Forelimb muscle (tissue), 1 donor: Measurements from ENCODE around the gene CNTNAP3B. TPM values are rescaled to one million over a fixed set of nuclear protein-coding genes. Genes with fewer than 3 reads are reported as not detected.
"Not testable (repeated sequence)": the region's sequence is repeated elsewhere in the genome, so short reads cannot be mapped to it uniquely, and the experiment has no call there.

Source experiments
- DNase-seq: peaks from one replicate; pipeline ENCODE4 v3.0.0-alpha.2; 2013; ENCODE audit warnings: low read depth
- polyA plus RNA-seq: library from polyadenylated mRNA; unstranded; fragments of 120-200 nt; gene quantifications from one replicate; pipeline ENCODE4 v1.2.1, GENCODE V29; 2013; ENCODE audit not compliant: insufficient read length

CNTNAP3B gene
- polyA plus RNA-seq, 1 donor = 5.6 TPM

GRCh38 chr9:41977965-41978600, 151.1 kb downstream of the CNTNAP3B start:
- DNase-seq = not testable (repeated sequence)

- DNase-seq = not testable (repeated sequence)
These were observed 154.3 kb downstream of the CNTNAP3B start for GRCh38 chr9:41974906-41975305.

GRCh38 chr9:41953007-41953406, 176.2 kb downstream of the CNTNAP3B start:
- not testable (repeated sequence) for DNase-seq

- DNase-seq = not testable (repeated sequence)
These were observed 187.5 kb downstream of the CNTNAP3B start for GRCh38 chr9:41941738-41942137.

GRCh38 chr9:41938143-41938542, 191.1 kb downstream of the CNTNAP3B start:
- not testable (repeated sequence) for DNase-seq

GRCh38 chr9:41935727-41936126, 193.5 kb downstream of the CNTNAP3B start:
- DNase-seq = not testable (repeated sequence)

GRCh38 chr9:41929172-41929571, 200.1 kb downstream of the CNTNAP3B start:
- not testable (repeated sequence) for DNase-seq

- DNase-seq = not testable (repeated sequence)
These were observed 211.9 kb downstream of the CNTNAP3B start for GRCh38 chr9:41917374-41917773.

- DNase-seq = not testable (repeated sequence)
These were observed 223.7 kb downstream of the CNTNAP3B start for GRCh38 chr9:41905488-41905887.

GRCh38 chr9:41902762-41903161, 226.5 kb downstream of the CNTNAP3B start:
- DNase-seq = not testable (repeated sequence)

- not testable (repeated sequence) for DNase-seq
These were observed 230.4 kb downstream of the CNTNAP3B start for GRCh38 chr9:41898720-41899343.

- not testable (repeated sequence) for DNase-seq
These were observed 254.7 kb downstream of the CNTNAP3B start for GRCh38 chr9:41874557-41874956.

GRCh38 chr9:41855422-41855821, 273.8 kb downstream of the CNTNAP3B start:
- not testable (repeated sequence) for DNase-seq

- not testable (repeated sequence) for DNase-seq
These were observed 277.1 kb downstream of the CNTNAP3B start for GRCh38 chr9:41851848-41852740.

GRCh38 chr9:41847829-41848228, 281.4 kb downstream of the CNTNAP3B start:
- DNase-seq = not testable (repeated sequence)

Other genes with a start within 250 kb of the CNTNAP3B start
- not detected for gene SPATA31A6, start 54.2 kb upstream of the CNTNAP3B start, polyA plus RNA-seq